Panc1 (cell line): Measurements from ENCODE around the gene DCAF10. TPM values are rescaled to one million over a fixed set of nuclear protein-coding genes. Genes with fewer than 3 reads are reported as not detected.
"Not testable (repeated sequence)": the region's sequence is repeated elsewhere in the genome, so short reads cannot be mapped to it uniquely, and the experiment has no call there.

ENCODE experiments used
- ATAC-seq: fragments of 200-7000 bp; cut with Tn5 transposase; 2 replicates; pipeline ENCODE4 v1.9.1; 2020; ENCODE audit warnings: mild to moderate bottlenecking, moderate library complexity
- BruUV-seq: library from RNA; stranded (reverse); fragments of 400-500 nt; replicated peaks from 2 replicates; lab custom pipeline; 2021; lab: Mats Ljungman, UMichigan
- CTCF ChIA-PET: fragments of 300-600 bp; sonication (Branson Sonifier 250); formaldehyde crosslinking; loops from one replicate; lab custom pipeline; 2022; ENCODE audit warnings: antibody characterized with exemption; lab: Charles Lee
- POLR2A ChIA-PET: fragments of 300-600 bp; sonication (Branson Sonifier 250); formaldehyde crosslinking; loops from one replicate; lab custom pipeline; 2022; ENCODE audit warnings: antibody characterized with exemption; lab: Charles Lee
- DNase-seq: peaks from one replicate; pipeline ENCODE4 v3.0.0-alpha.2; 2010; ENCODE audit warnings: low read depth, low spot score
- H3K27ac ChIP-seq: 2 replicates; pipeline ENCODE4 v1.5.1; 2011; ENCODE audit warnings: mild to moderate bottlenecking, low read length, inconsistent platforms
- H3K27me3 ChIP-seq: fragments of 200-500 bp; sonication (Bioruptor generic); 2 replicates; pipeline ENCODE4 v1.6.0; 2014; ENCODE audit warnings: low read length, inconsistent platforms; ENCODE audit not compliant: control insufficient read depth, insufficient read depth
- H3K36me3 ChIP-seq: fragments of 200-500 bp; sonication (Bioruptor generic); 2 replicates; pipeline ENCODE4 v1.5.1; 2014; ENCODE audit warnings: inconsistent platforms, mild to moderate bottlenecking, low read length, moderate library complexity; ENCODE audit not compliant: control insufficient read depth, insufficient read depth
- H3K4me1 ChIP-seq: 2 replicates; pipeline ENCODE4 v1.5.1; 2011; ENCODE audit warnings: inconsistent platforms, mild to moderate bottlenecking, low read length, moderate library complexity; ENCODE audit not compliant: control insufficient read depth, insufficient read depth
- H3K4me3 ChIP-seq, 2 experiments: 2 replicates each; pipeline ENCODE4 v1.5.1; 2011 to 2012; ENCODE audit warnings: low read depth in 2 of 2, low read length in 2 of 2, mild to moderate bottlenecking in 2 of 2, inconsistent platforms in 1 of 2, moderate library complexity in 1 of 2
- H3K9me3 ChIP-seq: fragments of 200-500 bp; sonication (Bioruptor generic); 2 replicates; pipeline ENCODE4 v1.5.1; 2014; ENCODE audit warnings: low read depth, mild to moderate bottlenecking, inconsistent platforms, low read length, moderate library complexity; ENCODE audit not compliant: control insufficient read depth, insufficient read depth
- CTCF ChIP-seq: fragments of 450-650 bp; IDR thresholded peaks from 2 replicates; pipeline ENCODE4 v1.5.1; 2017; ENCODE audit warnings: mild to moderate bottlenecking
- POLR2AphosphoS5 ChIP-seq: IDR thresholded peaks from 2 replicates; pipeline ENCODE4 v1.6.1; 2012; ENCODE audit warnings: mild to moderate bottlenecking, low read depth, low read length, moderate library complexity
- REST ChIP-seq, 2 experiments: IDR thresholded peaks; 2 replicates each; pipeline ENCODE4 v1.6.1; 2011 to 2012; ENCODE audit warnings: low read depth in 2 of 2, control low read depth in 1 of 2, low read length in 1 of 2, mild to moderate bottlenecking in 1 of 2, moderate library complexity in 1 of 2; ENCODE audit not compliant: insufficient read depth in 1 of 2
- SIN3A ChIP-seq: IDR thresholded peaks from 2 replicates; pipeline ENCODE4 v1.6.1; 2012; ENCODE audit warnings: low read depth, mild to moderate bottlenecking, low read length, moderate library complexity, borderline replicate concordance; ENCODE audit not compliant: insufficient read depth
- TCF7L2 ChIP-seq: IDR thresholded peaks from 2 replicates; pipeline ENCODE4 v1.6.1; 2011; ENCODE audit warnings: mild to moderate bottlenecking, low read depth, low read length, inconsistent platforms
- in situ Hi-C: cut with HindIII; loops from 2 replicates; pipeline ENCODE4 v1.10.0; 2016; ENCODE audit warnings: low sequenced_read_pairs, low pct_unique_long_range_greater_than_20kb
- intact Hi-C: fragments of 100-400 bp; cut with micrococcal nuclease; formaldehyde crosslinking; loops from one replicate; pipeline ENCODE4 v1.10.0; 2022; ENCODE audit not compliant: unreplicated experiment
- total RNA-seq: library from RNA; stranded (reverse); gene quantifications from one replicate; pipeline ENCODE4 v1.2.1, GENCODE V29; 2021; ENCODE audit not compliant: unreplicated experiment

The DCAF10 gene
- total RNA-seq, 1 experiment from 2014 or later = 18.5 TPM

GRCh38 chr9:37876376-37876775, 75.8 kb downstream of the DCAF10 start:
- Histone ChIP-seq H3K4me1 (no peaks in the 10 kb centered on the region), H3K4me3 (no peak overlapping the region), H3K27ac (no peak overlapping the region), H3K9me3 (no peaks in the 10 kb centered on the region; the same call in 1 of the 2 replicates), H3K27me3 (no peaks in the 10 kb centered on the region), H3K36me3 (no peaks in the 10 kb centered on the region)
- ChIA-PET CTCF (no interaction called here), POLR2A (no interaction called here)
- no peak for DNase-seq
- BruUV-seq = no TSS peak
- ATAC-seq = no peak
- intact Hi-C loops = no loop called here
- no peak for TF ChIP-seq CTCF
- no peak for TF ChIP-seq SIN3A
- TF ChIP-seq TCF7L2 = no peak
- no peak for TF ChIP-seq POLR2AphosphoS5
- in situ Hi-C loops = no loop called here

- ATAC-seq (no peak), DNase-seq (no peak)
- ChIA-PET CTCF (no interaction called here), POLR2A (interaction anchor here (0.6 kb wide), 1 partner anchor 22 kb away, joined by 3 read pairs; no protein-coding TSS in a partner anchor)
- no peak overlapping the region for H3K27ac ChIP-seq
- no peaks in the 10 kb centered on the region for H3K27me3 ChIP-seq
- in situ Hi-C loops = no loop called here
- no peaks in the 10 kb centered on the region for H3K36me3 ChIP-seq
- H3K4me1 ChIP-seq = no peaks in the 10 kb centered on the region
- BruUV-seq = no TSS peak
- intact Hi-C loops = no loop called here
- H3K4me3 ChIP-seq = no peak overlapping the region
- no peaks in the 10 kb centered on the region; the same call in 1 of the 2 replicates for H3K9me3 ChIP-seq
- TF ChIP-seq SIN3A (no peak), REST (IDR thresholded peaks at IDR 0.05; ENCODE audit: insufficient read depth in 1 of 2, low read depth in 2 of 2, low read length in 1 of 2) (no peak), POLR2AphosphoS5 (no peak), TCF7L2 (no peak), CTCF (no peak)
These were observed 80.4 kb downstream of the DCAF10 start for GRCh38 chr9:37880916-37881479.

GRCh38 chr9:37887977-37888583, 87.5 kb downstream of the DCAF10 start:
- H3K4me1 ChIP-seq, H3K4me3 ChIP-seq, H3K36me3 ChIP-seq, ATAC-seq, H3K27ac ChIP-seq, DNase-seq, POLR2A ChIA-PET, H3K27me3 ChIP-seq, intact Hi-C loops, CTCF ChIA-PET, in situ Hi-C loops, H3K9me3 ChIP-seq: not testable (repeated sequence)
- BruUV-seq = TSS peak; percentile 20
